GM19099 (cell line): ENCODE data around the gene DNAH10.

Experiments
- POLR2A ChIP-seq: IDR thresholded peaks from 3 replicates; pipeline ENCODE4 v1.6.1; 2011; ENCODE audit warnings: low read depth; ENCODE audit not compliant: insufficient read length; ENCODE audit errors: extremely low read depth

The DNAH10 gene

DNA sequence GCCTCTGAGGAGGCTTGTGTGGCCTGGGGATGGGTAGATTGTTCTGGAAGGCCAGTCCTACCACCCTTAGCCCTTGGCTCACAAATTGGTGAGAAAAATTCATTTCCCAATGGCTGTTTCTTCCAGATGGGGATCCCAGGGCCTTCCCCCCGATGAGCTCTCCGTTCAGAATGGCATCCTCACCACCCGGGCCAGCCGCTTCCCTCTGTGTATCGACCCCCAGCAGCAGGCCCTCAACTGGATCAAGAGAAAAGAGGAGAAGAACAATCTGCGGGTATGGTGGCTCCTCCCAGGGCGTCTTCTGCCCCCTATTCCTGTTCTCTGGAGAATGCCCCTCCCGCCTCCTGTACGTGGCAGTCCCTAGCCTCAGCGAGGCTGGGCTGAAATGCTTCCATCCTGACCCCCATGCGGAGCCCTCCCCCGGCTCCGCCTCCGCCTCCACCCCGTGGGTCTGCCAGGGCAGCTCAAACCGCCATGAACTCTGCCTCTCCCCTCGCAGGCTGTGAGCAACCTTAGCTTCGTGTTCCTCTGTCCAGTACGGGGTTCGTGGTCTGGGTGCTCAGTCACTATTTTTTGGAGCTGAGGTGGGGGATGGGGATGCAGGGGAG is 152.7 kb downstream of the DNAH10 start:
- no peak for TF ChIP-seq POLR2A

DNA sequence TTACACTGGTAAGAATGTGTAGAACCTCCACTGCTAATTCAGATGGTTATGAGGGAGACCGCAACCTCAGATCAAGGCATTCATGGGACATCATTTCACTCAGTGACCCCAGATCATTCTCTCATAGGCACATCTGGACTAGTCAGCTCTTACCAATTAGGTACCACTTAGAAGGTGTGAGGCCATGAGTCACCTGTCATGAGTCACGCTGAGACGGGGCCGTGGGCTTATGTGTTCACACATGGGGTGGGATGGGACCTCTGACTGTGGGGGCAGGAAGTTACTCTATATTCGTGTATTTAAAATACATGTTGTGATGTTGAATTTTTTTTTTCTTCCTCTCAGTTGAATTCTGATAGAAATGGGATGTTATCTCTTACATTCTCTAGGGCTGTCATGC is 154.6 kb downstream of the DNAH10 start:
- TF ChIP-seq POLR2A = no peak

DNA sequence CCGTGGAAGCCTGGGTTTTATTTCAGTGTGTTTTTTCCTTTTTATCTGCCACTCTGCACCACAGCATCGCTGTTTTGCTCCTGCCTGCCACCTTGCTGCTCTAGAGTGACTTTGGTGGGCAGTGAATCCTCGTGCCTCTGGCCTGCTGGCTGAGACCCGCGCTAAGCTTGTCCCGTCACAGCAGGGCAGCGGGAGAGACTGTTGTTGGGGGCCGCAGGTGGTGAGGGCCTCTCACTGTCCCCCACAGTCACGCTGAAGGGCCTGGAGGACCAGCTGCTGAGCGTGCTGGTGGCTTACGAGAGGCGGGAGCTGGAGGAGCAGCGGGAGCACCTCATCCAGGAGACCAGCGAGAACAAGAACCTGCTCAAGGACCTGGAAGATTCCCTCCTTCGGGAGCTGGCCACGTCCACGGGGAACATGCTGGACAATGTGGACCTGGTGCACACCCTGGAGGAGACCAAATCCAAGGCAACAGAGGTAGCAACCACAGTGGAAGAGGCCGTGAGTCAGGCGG is 155.3 kb downstream of the DNAH10 start:
- no peak for TF ChIP-seq POLR2A

DNA sequence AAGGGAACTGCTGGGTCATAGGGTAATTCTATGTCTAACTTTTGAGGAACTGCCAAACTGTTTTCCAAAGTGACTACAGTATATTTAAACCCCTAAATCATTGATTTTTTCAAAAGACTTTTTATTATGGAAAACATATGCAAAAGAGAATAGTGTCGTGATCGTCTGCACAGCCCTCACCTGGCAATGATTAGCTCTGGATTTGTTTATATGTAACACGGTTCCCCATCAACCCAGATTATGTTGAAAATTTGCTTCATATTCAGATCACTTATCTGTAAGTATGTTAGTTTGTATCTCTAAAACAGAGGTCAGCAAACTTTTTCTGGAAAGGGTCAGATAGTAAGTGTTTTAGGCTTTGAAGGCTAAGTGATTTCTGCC is 157.9 kb downstream of the DNAH10 start:
- no peak for TF ChIP-seq POLR2A

DNA sequence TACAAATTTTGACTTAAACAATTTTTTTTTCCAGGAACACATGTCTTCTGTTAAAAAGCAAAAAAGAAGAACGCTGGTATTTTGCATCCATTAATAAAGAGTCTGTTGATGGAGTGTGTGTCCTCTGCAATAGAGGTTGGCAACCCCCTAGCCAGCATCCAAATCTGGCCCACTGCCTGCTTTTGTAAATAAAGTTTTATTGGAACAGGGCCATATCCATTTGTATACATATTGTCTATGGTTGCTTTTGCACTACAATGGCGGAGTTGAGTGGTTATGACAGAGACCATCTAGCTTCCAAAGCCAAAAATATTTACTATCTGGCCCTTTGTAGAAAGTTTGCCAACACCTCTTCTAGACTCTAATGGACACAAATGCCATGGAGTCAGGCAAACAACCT is 160.9 kb downstream of the DNAH10 start:
- no peak for TF ChIP-seq POLR2A

DNA sequence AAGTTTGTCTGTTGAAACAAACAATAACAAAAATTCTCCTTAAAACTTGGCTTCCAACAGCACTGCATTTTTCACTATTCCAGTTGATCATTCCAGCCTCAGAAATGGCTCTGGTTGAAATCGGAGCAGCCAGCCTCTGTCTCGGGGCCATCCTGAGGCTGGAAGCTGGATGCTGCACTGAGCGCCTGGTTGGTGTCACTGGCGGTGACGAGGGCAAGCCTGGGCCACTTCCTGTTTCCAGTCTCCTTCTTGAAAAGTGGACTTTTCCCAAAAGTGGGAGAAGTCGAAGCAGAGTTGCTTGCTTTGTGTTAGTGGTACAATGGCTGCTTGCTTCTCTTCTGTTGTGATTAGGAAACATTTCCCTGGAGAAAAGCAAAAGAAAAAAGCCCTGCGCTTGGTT is 161.8 kb downstream of the DNAH10 start:
- TF ChIP-seq POLR2A = no peak

DNA sequence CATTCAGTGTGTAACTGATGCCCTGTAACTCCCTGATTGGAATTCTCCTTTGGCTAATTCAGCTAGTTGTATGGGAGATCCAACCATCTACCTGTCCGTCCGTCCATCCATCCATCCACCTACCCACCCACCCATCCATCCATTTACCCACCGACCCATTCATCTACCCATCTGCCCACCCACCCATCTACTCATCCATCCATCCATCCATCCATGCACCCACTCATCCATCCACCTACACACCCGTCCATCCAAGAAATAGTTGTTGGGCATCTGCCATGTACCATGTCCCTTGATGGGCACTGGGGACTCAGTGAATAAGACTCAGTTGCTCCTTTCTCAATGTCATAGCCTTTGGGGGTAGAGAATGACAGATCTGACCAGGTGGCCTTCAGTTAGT is 162.4 kb downstream of the DNAH10 start:
- TF ChIP-seq POLR2A = no peak

DNA sequence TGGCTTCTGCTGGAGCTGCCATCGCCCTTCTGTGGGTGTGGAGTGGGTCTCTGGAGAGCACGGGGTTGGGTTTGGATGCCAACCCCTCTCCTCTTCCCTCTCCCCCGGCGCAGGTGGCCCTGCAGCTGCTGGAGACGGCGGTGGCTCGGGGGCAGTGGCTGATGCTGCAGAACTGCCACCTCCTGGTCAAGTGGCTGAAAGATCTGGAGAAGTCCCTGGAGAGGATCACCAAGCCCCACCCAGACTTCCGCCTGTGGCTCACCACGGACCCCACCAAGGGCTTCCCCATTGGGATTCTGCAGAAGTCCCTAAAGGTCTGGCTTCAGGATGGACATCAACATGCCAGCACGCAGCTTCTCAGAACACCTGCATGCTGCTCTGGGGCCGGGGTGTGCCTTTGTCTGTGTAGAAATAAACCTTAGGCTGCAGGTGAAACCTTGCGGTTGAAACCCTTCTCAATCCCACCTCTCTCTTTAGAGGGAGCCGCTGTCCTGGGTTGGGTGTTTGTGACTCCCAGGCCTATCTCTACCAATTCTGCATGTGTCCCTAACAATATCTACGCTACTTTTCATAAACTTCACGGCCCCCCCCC is 166.3 kb downstream of the DNAH10 start:
- TF ChIP-seq POLR2A = no peak

DNA sequence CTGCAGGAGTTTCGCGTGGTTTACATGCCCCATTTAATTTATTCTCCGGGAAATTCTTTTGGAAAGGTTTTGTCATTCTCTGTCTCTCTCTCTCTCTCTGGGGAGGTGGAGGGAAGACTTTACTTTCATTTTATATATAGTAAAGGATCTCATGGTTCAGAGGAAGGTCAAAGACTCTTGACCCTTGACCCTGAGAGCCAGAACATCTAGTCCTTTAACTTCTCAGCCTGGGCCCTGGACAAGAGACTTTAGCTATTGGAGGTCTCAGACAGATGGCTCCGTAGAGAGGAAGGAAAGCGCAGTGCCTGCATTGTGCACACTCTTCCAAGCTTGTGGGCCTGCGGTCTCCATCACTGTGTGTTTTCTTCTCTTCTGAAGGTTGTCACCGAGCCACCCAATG is 166.8 kb downstream of the DNAH10 start:
- TF ChIP-seq POLR2A = no peak

DNA sequence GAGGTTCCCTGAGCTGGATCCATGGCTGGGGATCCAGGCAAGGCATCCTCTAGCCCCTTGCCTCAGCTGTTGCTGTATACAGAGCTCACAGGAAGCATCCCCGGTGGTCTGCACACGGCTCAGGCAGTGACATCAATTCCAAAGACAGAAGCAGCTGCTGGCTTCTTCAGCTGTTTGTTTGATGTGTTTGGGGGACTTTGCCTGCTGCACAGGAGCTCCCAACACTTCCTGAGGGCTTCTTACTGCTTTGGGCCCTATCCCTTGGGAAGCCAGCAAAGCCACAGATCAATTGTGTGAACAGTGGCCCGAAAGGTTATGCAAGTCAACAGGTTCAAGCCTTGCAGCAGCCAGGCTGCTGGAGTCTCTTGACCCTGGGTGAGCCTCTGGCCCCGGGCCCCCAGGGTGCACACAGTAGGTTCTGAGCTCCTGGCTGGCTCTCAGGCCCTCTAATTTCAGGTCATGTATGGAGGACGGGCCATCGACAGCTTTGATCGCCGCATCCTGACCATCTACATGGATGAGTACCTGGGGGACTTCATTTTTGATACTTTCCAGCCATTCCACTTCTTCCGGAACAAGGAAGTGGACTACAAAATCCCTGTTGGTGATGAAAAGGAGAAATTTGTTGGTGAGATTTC is 168.0 kb downstream of the DNAH10 start:
- no peak for TF ChIP-seq POLR2A

DNA sequence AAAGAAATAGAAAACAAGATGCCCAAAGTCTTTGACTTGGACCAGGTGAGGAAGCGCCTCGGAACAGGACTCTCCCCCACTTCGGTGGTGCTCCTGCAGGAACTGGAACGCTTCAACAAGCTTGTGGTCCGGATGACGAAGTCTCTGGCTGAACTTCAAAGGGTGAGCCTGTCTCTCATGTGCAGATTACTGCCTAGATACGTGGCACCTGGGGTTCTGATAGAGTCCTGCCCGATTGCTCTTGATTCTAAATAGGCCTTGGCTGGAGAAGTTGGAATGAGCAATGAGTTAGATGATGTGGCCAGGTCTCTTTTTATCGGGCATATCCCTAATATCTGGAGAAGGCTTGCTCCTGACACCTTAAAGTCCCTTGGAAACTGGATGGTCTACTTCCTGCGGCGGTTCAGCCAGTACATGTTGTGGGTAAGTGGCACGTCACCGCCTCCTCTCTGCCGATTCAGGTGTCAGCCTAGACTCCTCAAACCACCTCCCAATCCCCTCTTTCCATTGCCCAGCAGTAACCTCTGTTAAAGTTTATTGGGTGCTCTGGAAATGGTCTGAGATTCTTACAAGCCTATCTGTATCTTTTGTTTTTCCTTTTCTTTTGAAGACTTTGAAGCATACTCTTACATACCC is 169.7 kb downstream of the DNAH10 start:
- TF ChIP-seq POLR2A = no peak

DNA sequence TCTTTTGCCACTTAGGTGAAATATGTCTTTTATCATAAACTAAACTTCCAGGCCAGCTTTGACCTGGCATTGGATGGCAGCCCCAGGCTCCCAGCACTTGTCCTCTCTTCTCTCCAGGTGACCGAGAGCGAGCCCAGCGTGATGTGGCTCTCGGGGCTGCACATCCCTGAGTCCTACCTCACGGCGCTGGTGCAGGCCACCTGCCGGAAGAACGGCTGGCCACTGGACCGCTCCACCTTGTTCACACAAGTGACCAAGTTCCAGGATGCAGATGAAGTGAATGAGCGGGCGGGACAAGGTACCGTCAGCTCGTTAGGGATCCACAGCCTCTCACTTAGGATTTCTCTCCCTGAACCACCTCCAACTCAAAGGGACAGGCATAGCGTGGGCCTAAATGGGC is 171.1 kb downstream of the DNAH10 start:
- TF ChIP-seq POLR2A = no peak

DNA sequence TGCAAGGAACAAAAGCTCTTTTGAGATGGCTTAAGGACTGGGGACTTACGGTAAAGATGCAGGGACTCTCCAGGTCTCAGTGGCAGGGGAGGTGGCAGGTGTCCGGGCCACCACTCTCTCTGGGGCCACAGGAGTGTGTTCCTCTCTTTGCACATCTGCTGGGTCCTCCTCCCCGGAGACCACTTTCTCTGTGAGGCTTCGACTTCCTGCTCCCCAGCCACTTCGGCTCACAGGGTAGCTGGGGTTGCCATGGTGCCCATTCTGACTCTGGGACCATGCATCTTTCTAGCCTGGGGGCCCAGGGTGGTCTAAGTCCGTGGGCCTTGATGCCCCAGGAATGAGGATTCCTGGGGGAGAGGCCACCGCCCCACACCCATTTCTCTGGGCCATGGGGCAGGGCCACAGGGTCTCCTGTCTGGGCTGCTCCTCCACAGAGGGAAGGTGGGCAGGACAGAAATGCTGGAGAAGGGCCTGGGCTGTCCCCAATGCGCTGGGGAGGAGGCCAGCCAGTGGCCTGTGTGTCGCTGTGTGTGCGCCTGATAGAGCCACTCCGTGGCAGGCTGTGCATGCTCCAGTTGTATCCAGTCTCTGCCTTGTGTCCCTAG is 172.0 kb downstream of the DNAH10 start:
- no peak for TF ChIP-seq POLR2A

DNA sequence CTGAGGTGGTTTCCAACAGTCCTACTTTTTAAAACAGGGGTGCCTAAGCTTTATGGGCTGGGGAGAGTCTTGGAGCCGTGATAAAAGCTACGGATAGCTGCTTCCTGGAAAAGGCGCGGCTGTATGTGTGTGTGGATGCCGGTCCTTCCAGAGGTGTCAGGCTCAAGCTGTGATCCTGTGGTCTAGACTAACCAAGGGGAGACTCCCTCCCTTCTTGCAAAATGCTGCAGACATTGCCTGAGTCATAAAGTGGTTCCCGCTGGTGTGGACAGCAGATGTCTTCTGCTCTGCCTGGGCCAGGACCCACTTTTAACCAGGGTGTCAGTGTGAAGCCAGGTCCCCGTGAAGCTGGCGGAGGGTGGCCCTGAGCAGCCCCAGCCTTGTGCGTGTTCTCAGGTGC is 172.7 kb downstream of the DNAH10 start:
- TF ChIP-seq POLR2A = no peak

DNA sequence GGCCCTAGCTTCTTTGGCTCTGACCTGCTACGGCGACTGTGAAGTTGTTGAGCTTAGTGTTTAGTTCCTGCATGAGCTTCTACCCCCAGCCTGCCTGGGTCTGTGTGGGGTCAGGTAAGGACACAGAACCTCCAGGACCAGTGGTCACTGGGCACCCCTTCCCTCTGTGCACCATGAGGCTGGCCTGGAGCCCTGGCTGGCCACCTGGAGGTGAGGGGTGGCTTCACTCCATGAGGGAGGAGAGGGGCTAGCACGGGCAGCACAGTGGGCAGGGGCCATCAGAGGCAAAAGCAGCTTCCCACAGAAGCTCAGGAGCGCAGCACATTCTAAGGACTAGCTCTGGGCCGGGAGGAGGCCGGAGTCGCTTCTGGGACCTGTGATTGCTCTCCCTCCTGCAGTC is 173.9 kb downstream of the DNAH10 start:
- no peak for TF ChIP-seq POLR2A
